ENCODE measurements around the gene PAX7. TPM values are rescaled to one million over a fixed set of nuclear protein-coding genes. Genes with fewer than 3 reads are reported as not detected.

Gene PAX7
- total RNA-seq, 1 donor from 2014 or later: not detected

DNA sequence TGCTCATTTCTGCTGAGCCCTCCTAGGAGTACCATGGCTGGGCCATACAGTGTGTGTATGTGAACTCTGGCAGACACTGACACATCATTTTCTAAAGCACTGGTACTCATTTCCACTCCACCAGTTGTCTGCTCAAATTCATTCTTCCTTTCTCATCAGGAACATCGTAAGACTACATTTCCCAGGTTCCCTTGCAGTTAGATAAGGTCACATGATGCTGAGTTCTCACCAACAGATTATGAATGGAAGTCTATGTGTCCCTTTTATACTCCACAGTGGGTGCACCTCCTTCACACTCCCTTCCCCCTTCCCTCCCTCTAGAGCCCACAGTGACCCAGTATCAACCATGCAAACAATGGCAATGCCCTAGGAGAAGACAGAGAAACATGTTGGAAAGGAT is 38.3 kb upstream of the PAX7 start:
- ATAC-seq (no peak), DNase-seq (no peak)
- no peak overlapping the region for H3K4me3 ChIP-seq
- no peaks in the 10 kb centered on the region for H3K36me3 ChIP-seq
- no peaks in the 10 kb centered on the region for H3K9me3 ChIP-seq
- intact Hi-C loops (cut with DNase I): loop anchor here (10.0 kb wide), 1 partner anchor 282 kb away; no protein-coding TSS in a partner anchor
- H3K27me3 ChIP-seq: peaks cover 29% of the 10 kb centered on the region
- H3K4me1 ChIP-seq: no peaks in the 10 kb centered on the region
- TF ChIP-seq, protein P1, sequence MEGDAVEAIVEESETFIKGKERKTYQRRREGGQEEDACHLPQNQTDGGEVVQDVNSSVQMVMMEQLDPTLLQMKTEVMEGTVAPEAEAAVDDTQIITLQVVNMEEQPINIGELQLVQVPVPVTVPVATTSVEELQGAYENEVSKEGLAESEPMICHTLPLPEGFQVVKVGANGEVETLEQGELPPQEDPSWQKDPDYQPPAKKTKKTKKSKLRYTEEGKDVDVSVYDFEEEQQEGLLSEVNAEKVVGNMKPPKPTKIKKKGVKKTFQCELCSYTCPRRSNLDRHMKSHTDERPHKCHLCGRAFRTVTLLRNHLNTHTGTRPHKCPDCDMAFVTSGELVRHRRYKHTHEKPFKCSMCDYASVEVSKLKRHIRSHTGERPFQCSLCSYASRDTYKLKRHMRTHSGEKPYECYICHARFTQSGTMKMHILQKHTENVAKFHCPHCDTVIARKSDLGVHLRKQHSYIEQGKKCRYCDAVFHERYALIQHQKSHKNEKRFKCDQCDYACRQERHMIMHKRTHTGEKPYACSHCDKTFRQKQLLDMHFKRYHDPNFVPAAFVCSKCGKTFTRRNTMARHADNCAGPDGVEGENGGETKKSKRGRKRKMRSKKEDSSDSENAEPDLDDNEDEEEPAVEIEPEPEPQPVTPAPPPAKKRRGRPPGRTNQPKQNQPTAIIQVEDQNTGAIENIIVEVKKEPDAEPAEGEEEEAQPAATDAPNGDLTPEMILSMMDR (IDR thresholded peaks at IDR 0.05): no peak
- no peak overlapping the region for H3K27ac ChIP-seq

- no peaks in the 10 kb centered on the region for H3K36me3 ChIP-seq
- DNase-seq: peak; percentile 76
- intact Hi-C loops (cut with DNase I): loop anchor here (5.0 to 10.0 kb wide), 2 partner anchors 225 to 277 kb away; no protein-coding TSS in a partner anchor
- no peaks in the 10 kb centered on the region for H3K9me3 ChIP-seq
- ATAC-seq: peak; percentile 90
- no peaks in the 10 kb centered on the region for H3K4me1 ChIP-seq
- H3K4me3 ChIP-seq: no peak overlapping the region
- H3K27ac ChIP-seq: no peak overlapping the region
- peaks cover 27% of the 10 kb centered on the region for H3K27me3 ChIP-seq
- TF ChIP-seq, protein P1 (IDR thresholded peaks at IDR 0.05): peak; percentile 91
Measured at GRCh38 chr1:18597160-18598042, 33.2 kb upstream of the PAX7 start.

GRCh38 chr1:18599086-18599485 is 31.6 kb upstream of the PAX7 start:
- intact Hi-C loops (cut with DNase I): loop anchor here (5.0 to 10.0 kb wide), 2 partner anchors 223 to 276 kb away; no protein-coding TSS in a partner anchor
- DNase-seq (no peak), ATAC-seq (no peak)
- H3K4me1 ChIP-seq: no peaks in the 10 kb centered on the region
- no peak overlapping the region for H3K27ac ChIP-seq
- H3K9me3 ChIP-seq: no peaks in the 10 kb centered on the region
- H3K4me3 ChIP-seq: no peak overlapping the region
- peaks cover 27% of the 10 kb centered on the region for H3K27me3 ChIP-seq
- TF ChIP-seq, protein P1 (IDR thresholded peaks at IDR 0.05): no peak
- H3K36me3 ChIP-seq: no peaks in the 10 kb centered on the region

GRCh38 chr1:18599704-18600103 is 30.9 kb upstream of the PAX7 start:
- ATAC-seq (no peak), DNase-seq (no peak)
- H3K4me3 ChIP-seq: no peak overlapping the region
- no peaks in the 10 kb centered on the region for H3K9me3 ChIP-seq
- TF ChIP-seq, protein P1 (IDR thresholded peaks at IDR 0.05): no peak
- H3K27ac ChIP-seq: no peak overlapping the region
- H3K36me3 ChIP-seq: no peaks in the 10 kb centered on the region
- peaks cover 21% of the 10 kb centered on the region for H3K27me3 ChIP-seq
- no peaks in the 10 kb centered on the region for H3K4me1 ChIP-seq
- intact Hi-C loops (cut with DNase I): loop anchor here (5.0 to 10.0 kb wide), 3 partner anchors 205 to 275 kb away; no protein-coding TSS in a partner anchor

DNA sequence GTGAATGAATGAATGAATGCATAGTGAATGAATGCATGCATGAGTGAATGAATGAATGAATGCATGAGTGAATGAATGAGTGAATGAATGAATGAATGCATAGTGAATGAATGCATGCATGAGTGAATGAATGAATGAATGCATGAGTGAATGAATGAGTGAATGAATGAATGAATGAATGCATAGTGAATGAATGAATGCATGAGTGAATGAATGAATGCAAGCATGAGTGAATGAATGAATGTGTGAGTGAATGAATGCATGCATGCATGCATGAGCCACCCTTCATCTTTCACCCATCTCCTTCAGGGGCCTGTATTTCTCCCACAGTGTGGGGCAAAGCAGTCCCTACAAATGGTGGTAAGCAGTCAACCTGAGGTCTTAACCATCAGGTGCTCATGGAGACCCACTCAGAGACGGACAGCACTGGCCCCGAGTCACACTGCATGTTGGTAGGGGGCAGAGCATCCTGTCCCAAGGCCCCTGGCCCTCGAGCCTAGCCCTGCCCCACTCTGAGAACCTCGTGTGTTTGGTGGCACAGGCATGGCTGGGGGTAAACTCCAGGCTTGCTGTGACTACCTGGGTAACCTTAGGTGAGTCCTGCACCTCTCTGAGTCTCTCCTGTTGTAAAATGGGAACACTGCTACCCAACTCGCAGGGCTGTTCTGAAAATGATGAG is 28.0 kb upstream of the PAX7 start:
- H3K36me3 ChIP-seq: no peaks in the 10 kb centered on the region
- H3K9me3 ChIP-seq: no peaks in the 10 kb centered on the region
- no peaks in the 10 kb centered on the region for H3K4me1 ChIP-seq
- peaks cover 21% of the 10 kb centered on the region for H3K27me3 ChIP-seq
- DNase-seq (no peak), ATAC-seq (no peak)
- TF ChIP-seq, protein P1 (IDR thresholded peaks at IDR 0.05): no peak
- H3K27ac ChIP-seq: no peak overlapping the region
- H3K4me3 ChIP-seq: no peak overlapping the region
- intact Hi-C loops (cut with DNase I): loop anchor here (10.0 kb wide), 1 partner anchor 202 kb away; no protein-coding TSS in a partner anchor
